Fibroblast of gingiva (primary cell): ENCODE measurements around the gene GPR4.

Experiments used
- DNase-seq: peaks from one replicate; pipeline ENCODE4 v3.0.0-alpha.2; 2011; ENCODE audit warnings: low read depth

Gene GPR4

DNA sequence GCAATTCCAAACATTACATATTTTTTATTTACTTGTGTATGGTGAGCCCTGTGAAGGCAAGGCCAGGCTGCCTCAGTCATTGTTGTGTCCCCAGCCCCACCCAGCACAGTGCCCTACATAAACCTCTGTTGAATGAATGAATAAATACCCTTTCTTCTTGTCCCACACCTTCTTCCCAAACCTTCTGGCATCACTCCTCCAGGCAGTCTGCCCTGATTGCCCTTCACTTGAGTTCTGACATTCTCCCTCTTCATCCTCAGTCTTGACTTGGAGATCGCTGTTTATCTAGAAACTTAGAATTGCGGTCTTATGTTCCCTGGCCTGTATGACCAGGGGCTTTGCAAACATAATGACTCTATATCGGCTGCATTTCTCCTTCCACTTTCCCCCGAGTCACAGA lies 12.2 kb downstream of the GPR4 start:
- no peak for DNase-seq

DNA sequence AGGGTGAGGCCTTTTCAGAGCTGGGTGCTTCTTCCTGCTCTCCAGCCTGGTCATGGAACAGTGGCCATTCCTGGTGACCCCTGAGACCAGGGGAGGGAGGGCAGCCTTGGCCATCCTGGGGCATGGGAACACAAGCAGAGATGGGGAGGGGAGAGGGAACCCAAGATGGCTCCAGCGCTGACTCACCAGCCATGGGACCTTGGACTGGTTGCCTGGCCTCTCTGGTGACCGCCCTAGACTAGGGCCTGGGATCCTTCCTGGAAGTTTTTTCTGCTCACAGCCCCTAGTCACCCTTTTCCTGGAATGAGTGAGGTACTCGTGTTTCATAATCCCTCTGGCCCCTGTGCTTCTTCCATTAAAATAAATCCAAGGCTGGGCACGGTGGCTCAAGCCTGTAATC lies 14.1 kb downstream of the GPR4 start:
- DNase-seq = no peak

DNA sequence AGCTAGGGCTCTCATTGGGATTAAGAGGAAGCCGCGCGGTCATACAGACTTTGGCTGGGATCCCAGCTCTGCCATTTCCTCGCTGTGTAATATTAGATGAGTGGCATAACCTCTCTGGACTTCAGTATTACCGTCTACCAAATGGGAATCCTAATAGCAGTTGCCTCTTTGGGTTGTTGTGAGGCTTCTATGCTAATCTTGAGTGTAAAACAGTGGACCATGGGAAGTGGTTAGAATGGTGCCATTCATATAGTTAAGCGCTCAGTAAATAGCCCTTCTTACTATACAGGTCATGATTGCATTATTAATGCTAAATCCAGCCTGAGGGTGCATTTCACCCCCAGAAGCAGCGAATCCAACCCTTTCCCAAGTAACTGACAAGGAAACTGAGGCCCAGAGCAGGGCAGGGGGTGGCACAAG lies 16.8 kb downstream of the GPR4 start:
- DNase-seq = no peak

DNA sequence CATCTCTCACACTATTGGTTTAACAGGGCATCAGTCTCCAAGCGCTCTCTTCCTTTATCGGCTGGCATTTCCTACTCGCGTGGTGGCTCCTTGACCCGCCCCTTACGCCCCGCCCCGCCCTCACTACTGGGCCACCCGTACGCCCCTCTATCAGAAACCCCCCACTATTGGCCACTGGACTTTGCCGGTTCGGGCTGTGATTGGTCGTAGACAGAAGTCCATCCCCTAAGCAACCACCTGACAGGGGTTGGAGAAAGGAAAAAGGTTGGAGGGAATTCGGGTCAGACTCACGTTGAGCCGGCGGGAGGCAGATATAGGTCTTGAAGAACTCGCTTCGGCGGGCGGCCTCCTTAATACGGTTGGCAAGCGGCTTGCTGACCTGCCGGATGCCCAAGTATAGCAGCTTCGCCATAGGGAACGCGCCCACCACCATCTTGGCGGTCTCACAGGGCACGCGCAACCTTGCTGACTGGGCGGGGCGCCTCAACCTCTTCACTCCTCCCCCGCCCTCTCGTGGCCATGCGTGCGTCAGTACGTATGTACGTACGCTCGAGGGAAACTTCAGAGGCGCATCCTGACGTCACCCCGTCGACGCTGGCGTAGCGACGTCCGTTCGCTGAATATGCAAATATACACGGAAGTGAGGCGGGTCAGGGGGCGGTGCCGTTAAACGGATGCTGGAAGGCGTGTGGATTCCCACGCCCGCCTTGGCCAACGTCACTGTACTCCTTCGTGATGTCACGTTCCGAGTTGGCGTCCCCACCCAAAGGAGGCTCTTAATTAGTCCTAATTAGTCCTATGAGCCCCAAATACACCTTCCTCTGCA lies 17.5 kb downstream of the GPR4 start, which contains the start of gene OPA3:
TSS of gene OPA3 (minus strand) at position 471 of the 826 bp plus-strand sequence. CDS start at position 433, 38 bp downstream.
- DNase-seq = peak; percentile 100

DNA sequence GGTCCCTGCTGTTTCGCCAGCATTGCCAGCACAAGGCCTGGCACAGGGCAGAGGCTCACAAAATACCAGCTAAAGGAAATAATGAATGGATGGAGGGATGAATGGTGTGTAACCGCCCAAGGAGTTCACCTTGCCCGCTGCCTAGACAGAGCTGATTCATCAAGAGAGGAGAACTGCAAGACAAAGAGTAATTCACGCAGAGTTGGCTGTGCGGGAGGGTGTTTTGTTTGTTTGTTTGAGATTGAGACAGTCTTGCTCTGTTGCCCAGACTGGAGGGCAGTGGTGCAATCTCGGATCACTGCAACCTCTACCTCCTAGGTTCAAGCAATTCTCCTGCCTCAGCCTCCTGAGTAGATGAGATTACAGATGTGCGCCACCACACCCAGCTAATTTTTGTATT lies 20.4 kb downstream of the GPR4 start:
- DNase-seq = no peak

DNA sequence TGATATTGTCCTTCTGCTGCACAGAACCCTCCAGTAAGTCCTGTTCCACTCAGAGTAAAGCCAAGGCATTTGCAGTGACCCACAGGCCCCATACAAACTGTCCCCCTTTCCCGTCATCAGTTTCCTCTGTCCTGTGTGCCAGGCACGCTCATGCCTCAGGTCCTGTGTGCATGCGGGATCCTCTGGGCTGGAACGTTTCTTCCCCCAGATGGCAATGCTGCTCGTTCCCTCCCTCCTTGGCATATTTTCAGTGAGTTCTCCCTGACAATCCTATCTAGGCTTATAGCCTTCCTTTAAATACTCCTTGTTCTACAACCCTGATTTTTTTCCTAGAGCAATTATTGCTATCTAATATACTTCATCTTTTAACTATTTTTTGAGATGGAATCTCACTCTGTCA lies 23.2 kb downstream of the GPR4 start:
- DNase-seq = peak; percentile 23

DNA sequence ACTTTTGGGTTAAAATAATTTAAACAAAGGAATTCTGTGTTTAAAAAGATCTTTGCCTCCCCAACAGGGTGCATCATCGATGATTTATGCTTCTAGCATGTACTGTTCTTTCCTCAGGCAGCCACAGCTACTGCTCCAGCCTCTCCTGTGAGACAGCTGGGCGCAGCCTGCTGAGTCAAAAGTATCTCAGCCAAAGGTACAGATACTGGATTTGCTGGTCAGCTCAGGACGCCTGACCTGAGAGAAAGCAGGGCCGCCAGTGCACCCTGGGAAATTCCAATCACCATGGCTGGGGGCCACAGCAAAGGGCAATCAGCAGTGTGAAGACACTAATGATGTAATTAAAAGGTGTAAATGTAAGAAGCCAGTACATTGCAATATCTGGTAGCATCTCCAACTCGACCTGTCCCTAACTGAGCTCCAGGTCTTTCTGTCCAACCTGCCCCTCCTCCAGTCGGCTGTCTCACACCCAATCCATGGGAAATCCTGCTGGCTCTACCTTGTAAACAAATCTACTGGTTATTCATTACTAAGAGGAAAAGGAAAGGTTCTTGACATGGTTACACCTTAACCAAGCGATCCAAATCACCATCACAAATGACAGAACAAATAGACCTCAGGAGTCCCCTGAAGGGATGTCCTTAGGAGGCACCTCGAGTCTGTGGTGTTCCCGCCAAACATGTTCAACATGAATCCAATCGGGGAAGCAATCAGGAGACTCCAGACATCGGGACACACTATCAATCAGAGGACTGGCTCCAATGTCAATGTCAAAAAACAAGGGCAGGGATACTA lies 24.7 kb downstream of the GPR4 start:
- DNase-seq = peak; percentile 72

DNA sequence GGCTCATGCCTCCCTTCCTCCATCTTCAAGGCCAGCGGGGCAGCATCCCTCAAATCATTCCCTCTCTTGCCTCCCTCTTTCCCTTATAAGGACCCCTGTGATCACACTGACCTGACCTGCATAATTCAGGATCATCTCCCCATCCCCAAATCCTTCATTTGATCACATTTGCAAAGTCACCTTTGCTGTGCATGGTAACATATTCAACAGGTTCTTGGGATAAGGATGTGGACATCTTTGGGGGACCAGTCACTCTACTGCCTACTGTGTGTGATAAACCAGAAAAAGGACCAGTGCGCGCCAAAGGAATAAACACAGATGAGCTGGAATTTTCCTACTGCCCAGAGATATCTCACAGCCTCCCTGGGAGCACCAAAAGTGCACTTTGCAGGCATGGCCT lies 25.3 kb downstream of the GPR4 start:
- DNase-seq = no peak

DNA sequence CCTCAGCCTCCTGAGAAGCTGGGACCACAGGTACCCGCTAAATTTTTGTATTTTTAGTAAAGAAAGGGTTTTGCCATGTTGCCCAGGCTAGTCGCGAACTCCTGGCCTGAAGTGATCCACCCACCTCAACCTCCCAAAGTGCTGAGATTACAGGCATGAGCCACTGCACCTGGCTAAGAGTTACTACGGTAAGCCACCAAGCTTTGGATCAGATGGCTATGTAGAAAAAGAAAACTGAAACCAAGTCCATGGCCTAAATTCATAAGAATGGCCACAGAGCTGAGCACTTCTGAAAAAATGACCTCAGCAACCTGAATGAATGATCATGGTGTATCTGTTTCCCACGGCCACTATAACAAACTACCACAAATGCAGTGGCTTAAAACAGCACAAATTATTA lies 26.8 kb downstream of the GPR4 start:
- DNase-seq = no peak

DNA sequence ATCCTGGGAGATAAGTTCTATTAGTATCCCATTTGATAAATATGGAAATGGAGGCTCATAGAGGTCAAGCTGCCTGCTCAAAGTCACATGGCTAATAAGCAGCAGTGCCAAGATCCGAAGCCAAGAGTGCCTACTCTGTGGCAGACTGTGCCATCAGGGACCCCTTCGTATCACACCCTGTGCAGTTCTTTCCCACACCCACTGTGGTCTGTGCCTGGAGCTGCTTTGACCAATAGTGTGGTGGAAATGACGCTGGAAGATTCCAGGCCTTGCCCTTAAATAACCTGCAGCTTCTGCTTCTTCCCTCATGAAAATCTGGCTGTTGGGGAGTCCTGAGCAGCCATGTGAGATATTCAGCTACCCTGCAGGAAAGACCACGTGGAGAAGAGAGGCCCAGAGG lies 27.5 kb downstream of the GPR4 start:
- no peak for DNase-seq

DNA sequence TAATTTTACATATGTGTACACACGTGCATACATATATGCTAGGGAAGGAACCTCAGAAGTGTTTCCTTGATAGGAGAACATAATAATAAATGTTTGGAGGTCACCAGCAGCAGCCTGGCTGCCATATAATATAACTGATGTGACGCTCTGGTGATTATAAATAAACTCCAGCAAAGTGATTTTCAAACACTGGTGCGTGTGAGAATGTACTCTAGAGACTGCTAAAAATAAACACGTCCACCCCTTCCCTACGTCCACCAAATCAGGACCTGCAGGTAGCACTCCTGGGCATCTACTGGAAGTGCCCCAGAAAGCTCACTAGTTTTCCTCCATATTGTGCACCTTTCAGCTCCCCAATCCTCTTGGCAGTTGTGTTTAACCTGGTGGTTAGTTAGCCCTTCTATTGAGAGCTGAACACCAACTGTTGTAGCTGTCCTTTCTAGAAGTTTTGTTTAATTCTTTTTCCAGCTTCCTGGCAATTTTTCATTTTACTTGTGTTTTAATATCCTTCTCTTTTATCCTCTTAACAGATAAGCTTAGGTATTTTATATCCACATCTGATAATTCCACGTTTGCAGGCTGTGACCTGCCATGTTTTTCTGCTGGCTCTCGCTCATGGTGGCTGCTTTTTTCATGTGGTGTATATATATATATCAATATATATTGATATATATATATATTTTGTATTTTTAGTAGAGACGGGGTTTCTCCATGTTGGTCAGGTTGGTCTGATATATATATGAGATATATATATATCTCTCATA lies 30.4 kb downstream of the GPR4 start:
- no peak for DNase-seq

DNA sequence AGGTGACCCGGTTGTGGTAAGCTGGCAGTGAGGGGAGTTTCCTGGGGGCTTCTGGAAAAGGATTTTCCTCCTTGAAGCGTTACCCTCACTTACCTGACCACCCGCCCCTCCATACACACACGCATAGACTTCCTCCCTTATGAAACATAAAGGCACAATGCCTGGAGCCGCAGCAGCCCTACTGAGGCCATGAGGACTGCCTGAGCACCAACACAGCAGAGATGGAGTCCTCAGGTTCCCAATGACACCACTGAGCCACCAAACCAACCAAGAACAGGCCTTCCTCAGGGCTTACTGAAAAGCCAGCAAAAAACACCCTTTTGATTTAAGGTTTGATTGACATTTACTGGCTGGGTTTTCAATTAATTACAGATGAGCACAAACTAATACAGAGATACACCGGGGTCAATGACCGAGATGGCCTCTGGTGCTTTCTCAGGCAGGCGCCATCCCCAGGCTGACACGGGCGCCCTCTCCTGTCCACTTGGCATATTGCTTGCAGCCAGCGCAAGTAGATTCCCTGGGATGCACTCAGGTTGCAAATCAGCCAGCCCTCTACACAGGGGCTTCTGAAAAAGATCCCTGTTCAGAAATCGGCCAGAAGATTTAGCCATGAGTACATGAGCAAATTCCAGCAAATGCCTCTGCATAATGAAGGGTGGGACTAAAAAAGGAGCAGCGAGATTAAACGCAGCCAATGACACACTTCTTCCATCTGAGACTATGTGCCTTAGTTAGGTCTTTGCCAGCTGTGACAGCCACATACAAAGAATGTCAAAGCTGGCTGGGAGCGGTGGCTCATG lies 32.2 kb downstream of the GPR4 start:
- peak; percentile 27 for DNase-seq

DNA sequence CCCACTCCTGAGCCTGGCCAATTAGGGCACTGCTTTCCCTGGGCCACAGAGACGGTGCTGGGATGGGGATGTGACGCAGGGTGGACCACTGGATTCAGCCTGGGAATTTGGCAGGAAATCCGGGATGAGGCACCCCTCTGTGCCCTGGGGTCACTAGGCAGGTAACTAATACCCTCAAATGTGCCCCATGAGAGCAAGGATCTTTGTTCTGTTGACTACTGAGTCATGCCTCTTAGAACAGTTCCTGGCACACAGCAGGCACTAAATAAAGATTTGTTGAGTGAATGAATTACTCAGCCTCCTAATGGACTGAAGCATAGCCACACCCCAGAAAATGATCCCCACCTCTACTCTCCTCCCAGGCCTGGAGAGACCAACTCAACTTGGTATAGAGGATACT lies 33.3 kb downstream of the GPR4 start:
- DNase-seq = peak; percentile 68

DNA sequence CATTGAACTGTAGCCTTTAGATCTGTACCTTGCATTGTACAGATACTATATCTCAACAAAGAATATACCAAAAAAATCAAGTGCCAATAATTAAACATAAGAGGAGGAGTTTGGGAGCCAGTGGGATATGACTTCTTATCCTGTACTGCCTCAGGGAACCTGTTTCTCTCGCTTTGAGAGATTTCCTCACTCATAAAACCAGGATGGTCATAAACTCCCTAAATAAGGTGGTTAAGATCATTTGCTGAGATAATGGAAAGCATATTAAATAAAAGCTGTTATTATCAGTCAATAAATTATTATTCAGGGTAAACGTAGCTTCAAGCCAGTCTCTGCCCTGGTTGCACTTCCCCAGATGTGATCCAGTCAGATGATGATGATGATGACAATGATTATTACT lies 34.4 kb downstream of the GPR4 start:
- DNase-seq = no peak

DNA sequence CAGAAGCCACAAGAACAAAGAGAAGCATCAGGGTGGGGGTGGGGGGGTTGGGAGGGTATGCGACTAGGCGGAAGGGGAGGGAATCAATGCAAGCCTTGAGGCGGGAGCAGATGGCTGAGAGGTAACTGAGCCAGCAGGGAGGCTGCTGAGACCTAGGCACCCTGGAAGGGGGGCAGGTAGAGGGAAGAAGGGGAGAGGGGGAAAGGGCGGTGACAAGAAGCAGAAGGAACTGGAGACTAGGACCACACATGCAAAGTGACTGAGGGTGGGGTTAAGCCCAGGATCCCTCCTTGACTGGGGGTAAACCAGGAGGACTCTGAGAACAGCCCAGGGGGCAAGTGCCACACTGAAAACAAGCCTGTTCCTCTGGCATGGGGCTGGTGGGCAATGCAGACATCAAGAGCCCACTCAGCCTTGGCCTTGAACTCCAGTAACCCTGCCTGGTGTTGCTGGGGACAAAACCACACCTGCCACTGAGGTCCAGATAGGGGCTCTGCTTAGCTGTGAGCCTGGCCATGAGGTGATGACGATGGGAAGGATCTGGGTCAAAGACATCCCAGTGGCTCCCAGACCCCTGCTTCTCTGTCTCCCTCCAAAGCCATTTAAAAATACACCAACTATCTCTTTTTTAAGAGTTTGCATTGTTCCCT lies 37.8 kb downstream of the GPR4 start:
- DNase-seq = no peak

DNA sequence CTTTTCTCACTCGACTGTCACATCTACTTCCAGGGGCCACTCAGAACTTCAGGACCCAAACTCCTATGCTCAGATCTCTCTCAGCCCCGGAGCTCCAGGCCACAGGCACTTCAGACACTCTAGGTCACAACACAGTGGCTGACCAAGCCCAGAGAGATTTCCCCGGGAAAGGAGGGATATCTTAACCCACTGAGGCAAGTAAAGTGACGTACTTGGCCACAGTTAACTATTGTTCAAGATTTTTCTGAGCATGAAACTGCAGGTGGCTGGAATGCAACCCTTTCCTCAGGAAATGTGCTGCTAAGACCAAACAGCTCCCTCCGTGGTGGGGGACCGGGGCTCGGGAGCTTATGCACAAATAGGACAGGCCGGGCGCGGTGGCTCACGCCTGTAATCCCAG lies 41.3 kb downstream of the GPR4 start:
- no peak for DNase-seq

DNA sequence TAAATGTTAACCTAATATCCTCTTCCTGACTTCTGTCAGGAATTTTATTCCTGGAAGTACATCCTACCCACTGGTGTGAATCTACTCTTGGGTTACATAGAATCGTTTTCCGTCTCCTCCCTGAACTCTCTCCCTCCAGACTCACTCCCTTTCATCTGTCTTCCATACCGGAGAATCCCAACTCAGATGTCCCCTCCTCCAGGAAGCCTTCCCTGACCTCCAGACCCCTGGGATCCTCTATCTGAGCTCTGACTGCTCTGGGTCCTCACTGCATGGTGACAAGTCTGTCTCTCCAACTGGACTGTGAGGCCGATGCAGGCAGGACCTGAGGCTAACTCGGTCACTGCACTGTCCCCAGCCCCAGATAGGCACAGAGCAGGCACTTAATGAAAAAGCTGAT lies 42.0 kb downstream of the GPR4 start:
- no peak for DNase-seq

DNA sequence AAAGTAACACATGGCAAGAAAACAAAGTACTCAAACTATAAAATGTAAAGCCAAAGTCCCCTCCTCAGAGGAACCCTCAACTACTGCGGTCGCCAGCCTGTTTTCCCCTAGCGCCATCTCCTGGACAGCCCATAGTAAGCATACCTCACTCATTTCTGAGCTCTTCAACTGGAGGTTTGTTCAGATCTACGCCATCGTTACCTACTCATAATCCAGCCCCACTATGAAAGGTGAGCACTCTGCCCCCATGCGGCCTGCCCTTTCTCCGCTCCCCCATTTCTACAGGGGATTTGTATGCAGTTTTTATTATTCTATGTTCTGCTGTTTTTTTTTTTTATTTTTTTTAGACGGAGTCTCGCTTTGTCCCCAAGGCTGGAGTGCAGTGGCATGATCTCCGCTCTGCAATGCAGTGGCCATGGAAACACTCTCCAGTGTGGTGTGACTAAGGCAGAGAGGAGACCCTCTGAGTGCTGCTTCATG lies 43.6 kb downstream of the GPR4 start:
- DNase-seq = no peak

DNA sequence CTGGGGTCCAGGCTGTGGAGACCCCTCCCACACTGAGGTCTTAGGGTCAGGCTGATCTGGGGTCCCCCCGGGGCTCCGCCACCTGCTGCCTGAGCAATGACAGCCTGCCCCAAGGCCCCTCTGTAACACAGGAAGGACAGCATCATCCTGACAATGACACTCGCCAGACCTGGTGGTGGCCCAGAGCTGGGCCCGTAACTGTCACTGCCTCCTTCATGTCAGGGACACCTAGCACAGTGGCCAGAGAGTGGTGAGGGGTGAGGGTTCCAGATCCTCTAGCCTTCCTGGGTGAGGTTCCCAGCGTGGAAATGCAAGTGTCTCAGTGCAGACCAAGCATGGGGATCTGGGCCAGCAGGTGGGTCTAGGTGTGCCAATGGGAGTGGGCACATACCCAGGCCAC lies 45.2 kb downstream of the GPR4 start:
- DNase-seq = no peak

DNA sequence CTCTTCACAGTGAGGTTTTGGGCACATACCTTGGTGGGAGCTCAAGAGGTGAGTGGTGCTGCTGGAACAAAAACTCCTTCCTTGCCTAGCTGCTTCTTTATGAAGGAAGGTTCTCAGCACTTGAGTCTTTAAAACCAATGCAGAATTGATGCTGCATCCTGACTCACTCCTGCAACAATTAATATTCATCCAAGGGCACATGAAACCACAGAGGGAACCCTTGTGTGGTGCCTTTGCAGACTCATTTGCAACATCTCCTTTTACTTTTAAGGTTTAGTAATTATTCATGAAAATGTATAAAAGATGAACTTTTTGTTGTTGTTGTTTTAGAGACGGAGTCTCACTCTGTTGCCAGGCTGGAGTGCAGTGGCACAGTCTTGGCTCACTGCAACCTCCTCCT lies 47.5 kb downstream of the GPR4 start:
- DNase-seq = no peak

DNA sequence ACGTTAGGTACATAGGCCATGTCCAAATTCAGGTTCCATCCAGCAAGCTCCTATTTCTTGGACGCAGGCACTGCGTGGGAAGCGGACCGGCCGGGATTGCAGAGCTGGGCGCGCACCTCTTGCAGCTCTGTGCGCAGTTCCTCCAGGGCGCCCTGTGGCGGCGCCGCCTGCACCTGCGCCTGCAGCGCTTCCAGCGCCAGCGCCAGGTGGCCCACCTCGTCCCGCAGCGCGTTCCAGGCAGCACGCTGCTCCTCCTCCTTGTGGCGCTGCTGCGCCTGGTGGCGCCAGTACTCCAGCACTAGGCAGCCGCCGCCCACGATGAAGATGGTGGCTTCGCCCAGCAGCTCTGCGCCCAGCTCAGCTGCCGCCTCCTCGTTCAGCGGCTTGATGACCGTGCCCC lies 48.5 kb downstream of the GPR4 start:
- no peak for DNase-seq
